Measurements from ENCODE around the gene OR4K2. TPM values are rescaled to one million over a fixed set of nuclear protein-coding genes. Genes with fewer than 3 reads are reported as not detected.

Gene OR4K2
- total RNA-seq, 1 donor from 2014 or later: not detected

GRCh38 chr14:19873178-19873577 lies 1.8 kb upstream of the OR4K2 start:
- Mint-ChIP-seq H3K9me3 (ENCODE audit: unreplicated experiment) (peaks cover 13% of the 10 kb centered on the region), H3K27me3 (ENCODE audit: unreplicated experiment) (peaks cover 3% of the 10 kb centered on the region), H3K36me3 (ENCODE audit: low read depth, unreplicated experiment) (no peaks in the 10 kb centered on the region), H3K4me1 (ENCODE audit: unreplicated experiment) (no peaks in the 10 kb centered on the region), H3K27ac (ENCODE audit: unreplicated experiment) (no peak overlapping the region), H3K4me3 (ENCODE audit: unreplicated experiment) (no peak overlapping the region)
- TF ChIP-seq CTCF (IDR thresholded peaks at IDR 0.05; ENCODE audit: unreplicated experiment): no peak
- DNase-seq (ENCODE audit: low spot score): no peak

GRCh38 chr14:19878029-19878642 lies 3.2 kb downstream of the OR4K2 start:
- H3K27ac Mint-ChIP-seq (ENCODE audit: unreplicated experiment): no peak overlapping the region
- no peak for DNase-seq (ENCODE audit: low spot score)
- H3K36me3 Mint-ChIP-seq (ENCODE audit: low read depth, unreplicated experiment): no peaks in the 10 kb centered on the region
- H3K9me3 Mint-ChIP-seq (ENCODE audit: unreplicated experiment): peaks cover 21% of the 10 kb centered on the region
- H3K27me3 Mint-ChIP-seq (ENCODE audit: unreplicated experiment): no peaks in the 10 kb centered on the region
- no peak overlapping the region for H3K4me3 Mint-ChIP-seq (ENCODE audit: unreplicated experiment)
- H3K4me1 Mint-ChIP-seq (ENCODE audit: unreplicated experiment): no peaks in the 10 kb centered on the region
- peak; percentile 98 for TF ChIP-seq CTCF (IDR thresholded peaks at IDR 0.05; ENCODE audit: unreplicated experiment)

- Mint-ChIP-seq H3K4me3 (ENCODE audit: unreplicated experiment) (no peak overlapping the region), H3K27me3 (ENCODE audit: unreplicated experiment) (peaks cover 26% of the 10 kb centered on the region), H3K9me3 (ENCODE audit: unreplicated experiment) (peaks cover 50% of the 10 kb centered on the region), H3K27ac (ENCODE audit: unreplicated experiment) (no peak overlapping the region), H3K4me1 (ENCODE audit: unreplicated experiment) (no peaks in the 10 kb centered on the region), H3K36me3 (ENCODE audit: low read depth, unreplicated experiment) (peaks cover 20% of the 10 kb centered on the region)
- DNase-seq (ENCODE audit: low spot score): no peak
- no peak for TF ChIP-seq CTCF (IDR thresholded peaks at IDR 0.05; ENCODE audit: unreplicated experiment)
These were observed 20.3 kb downstream of the OR4K2 start for GRCh38 chr14:19895282-19895681.

- H3K4me1 Mint-ChIP-seq (ENCODE audit: unreplicated experiment): no peaks in the 10 kb centered on the region
- no peak overlapping the region for H3K4me3 Mint-ChIP-seq (ENCODE audit: unreplicated experiment)
- peaks cover 40% of the 10 kb centered on the region for H3K9me3 Mint-ChIP-seq (ENCODE audit: unreplicated experiment)
- H3K27me3 Mint-ChIP-seq (ENCODE audit: unreplicated experiment): peaks cover 4% of the 10 kb centered on the region
- H3K36me3 Mint-ChIP-seq (ENCODE audit: low read depth, unreplicated experiment): peaks cover 6% of the 10 kb centered on the region
- H3K27ac Mint-ChIP-seq (ENCODE audit: unreplicated experiment): no peak overlapping the region
- TF ChIP-seq CTCF (IDR thresholded peaks at IDR 0.05; ENCODE audit: unreplicated experiment): no peak
- no peak for DNase-seq (ENCODE audit: low spot score)
These were observed 26.1 kb downstream of the OR4K2 start for GRCh38 chr14:19900999-19901398.

GRCh38 chr14:19902409-19902808 lies 27.5 kb downstream of the OR4K2 start:
- peaks cover 38% of the 10 kb centered on the region for H3K9me3 Mint-ChIP-seq (ENCODE audit: unreplicated experiment)
- no peaks in the 10 kb centered on the region for H3K4me1 Mint-ChIP-seq (ENCODE audit: unreplicated experiment)
- H3K27ac Mint-ChIP-seq (ENCODE audit: unreplicated experiment): no peak overlapping the region
- no peak for TF ChIP-seq CTCF (IDR thresholded peaks at IDR 0.05; ENCODE audit: unreplicated experiment)
- no peak for DNase-seq (ENCODE audit: low spot score)
- H3K36me3 Mint-ChIP-seq (ENCODE audit: low read depth, unreplicated experiment): peaks cover 5% of the 10 kb centered on the region
- H3K4me3 Mint-ChIP-seq (ENCODE audit: unreplicated experiment): no peak overlapping the region
- peaks cover 4% of the 10 kb centered on the region for H3K27me3 Mint-ChIP-seq (ENCODE audit: unreplicated experiment)
